LNCaP clone FGC (cell line): ENCODE data around the gene PHACTR3.
"Not testable (repeated sequence)": the region's sequence is repeated elsewhere in the genome, so short reads cannot be mapped to it uniquely, and the experiment has no call there.

Source experiments
- DNase-seq: peaks from one replicate; pipeline ENCODE4 v3.0.0-alpha.2; 2011; ENCODE audit warnings: low read depth
- H3K4me3 ChIP-seq: 2 replicates; pipeline ENCODE4 v1.5.1; 2011; ENCODE audit warnings: mild to moderate bottlenecking, low read depth, low read length, control low read depth
- CTCF ChIP-seq: IDR thresholded peaks from 2 replicates; pipeline ENCODE4 v1.5.1; 2012; ENCODE audit warnings: mild to moderate bottlenecking; ENCODE audit not compliant: control insufficient read depth, insufficient read depth; ENCODE audit errors: extremely low read depth

Gene PHACTR3

GRCh38 chr20:59888050-59888449 lies 283.7 kb downstream of the PHACTR3 start:
- DNase-seq = no peak
- no peak overlapping the region for H3K4me3 ChIP-seq
- TF ChIP-seq CTCF = no peak

GRCh38 chr20:59890035-59890434 lies 285.7 kb downstream of the PHACTR3 start:
- not testable (repeated sequence) for H3K4me3 ChIP-seq, DNase-seq

GRCh38 chr20:59891581-59891980 lies 287.2 kb downstream of the PHACTR3 start:
- DNase-seq = no peak
- no peak overlapping the region for H3K4me3 ChIP-seq
- no peak for TF ChIP-seq CTCF

GRCh38 chr20:59895908-59896307 lies 291.6 kb downstream of the PHACTR3 start:
- DNase-seq = no peak
- H3K4me3 ChIP-seq = no peak overlapping the region
- no peak for TF ChIP-seq CTCF
